SH-SY5Y (cell line): ENCODE results near the gene MYPOP.

Experiments
- GATA2 ChIP-seq: IDR thresholded peaks from 2 replicates; pipeline ENCODE4 v1.6.1; 2011; ENCODE audit warnings: mild to moderate bottlenecking, low read depth, low read length
- GATA3 ChIP-seq: IDR thresholded peaks from 2 replicates; pipeline ENCODE4 v1.6.1; 2011; ENCODE audit warnings: low read depth, mild to moderate bottlenecking, low read length, moderate library complexity

- TF ChIP-seq GATA2 (no peak), GATA3 (no peak)
Observed at GRCh38 chr19:45866400-45867176, 35.8 kb downstream of the MYPOP start.
